Left renal pelvis (tissue), 4 donors: ENCODE results near the gene SMOC1. TPM values are rescaled to one million over a fixed set of nuclear protein-coding genes. Genes with fewer than 3 reads are reported as not detected.
"Not testable (repeated sequence)": the region's sequence is repeated elsewhere in the genome, so short reads cannot be mapped to it uniquely, and the experiment has no call there.

Experiments used
- DNase-seq, 4 donors: peaks; one replicate each; pipeline ENCODE4 v3.0.0-alpha.2; 2013; ENCODE audit warnings: low read depth in 4 of 4, low spot score in 3 of 4
- polyA plus RNA-seq, 4 donors: library from polyadenylated mRNA; unstranded; fragments of 120-200 nt; gene quantifications; one replicate each; pipeline ENCODE4 v1.2.1, GENCODE V29; 2013; ENCODE audit not compliant: insufficient read length in 4 of 4

SMOC1 gene
- polyA plus RNA-seq, 4 donors: 1.6 to 2.4 (median 2.2) TPM

DNA sequence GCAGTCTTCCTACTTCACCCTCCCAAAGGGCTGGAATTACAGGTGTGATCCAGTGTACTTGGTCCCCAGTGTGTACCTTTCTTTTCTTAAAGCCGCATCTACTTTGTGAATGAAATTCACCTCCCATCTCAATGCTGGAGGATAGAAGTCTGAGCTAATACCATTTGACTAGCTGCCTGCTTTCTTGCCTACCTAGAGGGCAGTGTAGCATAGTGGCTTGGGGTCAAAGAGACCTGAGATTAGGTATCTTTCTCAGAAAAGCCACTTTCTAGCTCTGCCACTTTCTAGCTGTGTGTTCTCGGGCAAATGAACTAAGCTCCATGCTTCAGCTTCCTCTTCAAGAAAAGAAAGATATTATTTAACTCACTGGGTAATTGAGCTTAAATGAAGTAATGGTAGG lies 16.9 kb downstream of the SMOC1 start:
- no peak for DNase-seq

DNA sequence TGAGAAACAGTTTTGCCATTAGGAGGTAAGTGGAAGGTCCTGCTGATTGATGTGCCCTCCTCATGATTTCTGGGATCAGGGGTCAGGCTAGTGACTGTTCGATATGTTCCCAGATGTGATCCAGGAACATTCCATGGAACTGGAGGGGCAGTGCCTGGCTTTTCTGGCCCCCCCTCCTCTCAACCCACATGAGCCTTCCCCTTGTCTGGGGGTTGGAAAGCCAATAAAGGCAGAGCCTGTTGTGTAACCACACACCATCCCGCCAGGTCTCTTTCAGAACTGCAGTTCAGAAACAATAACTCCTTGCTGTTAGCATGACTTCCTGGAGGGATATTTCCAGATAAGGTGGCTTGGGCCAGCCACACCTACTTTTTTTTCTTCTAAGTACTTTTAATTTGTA lies 17.8 kb downstream of the SMOC1 start:
- no peak for DNase-seq

- DNase-seq: no peak
Observed at GRCh38 chr14:69900603-69901002, 21.4 kb downstream of the SMOC1 start.

DNA sequence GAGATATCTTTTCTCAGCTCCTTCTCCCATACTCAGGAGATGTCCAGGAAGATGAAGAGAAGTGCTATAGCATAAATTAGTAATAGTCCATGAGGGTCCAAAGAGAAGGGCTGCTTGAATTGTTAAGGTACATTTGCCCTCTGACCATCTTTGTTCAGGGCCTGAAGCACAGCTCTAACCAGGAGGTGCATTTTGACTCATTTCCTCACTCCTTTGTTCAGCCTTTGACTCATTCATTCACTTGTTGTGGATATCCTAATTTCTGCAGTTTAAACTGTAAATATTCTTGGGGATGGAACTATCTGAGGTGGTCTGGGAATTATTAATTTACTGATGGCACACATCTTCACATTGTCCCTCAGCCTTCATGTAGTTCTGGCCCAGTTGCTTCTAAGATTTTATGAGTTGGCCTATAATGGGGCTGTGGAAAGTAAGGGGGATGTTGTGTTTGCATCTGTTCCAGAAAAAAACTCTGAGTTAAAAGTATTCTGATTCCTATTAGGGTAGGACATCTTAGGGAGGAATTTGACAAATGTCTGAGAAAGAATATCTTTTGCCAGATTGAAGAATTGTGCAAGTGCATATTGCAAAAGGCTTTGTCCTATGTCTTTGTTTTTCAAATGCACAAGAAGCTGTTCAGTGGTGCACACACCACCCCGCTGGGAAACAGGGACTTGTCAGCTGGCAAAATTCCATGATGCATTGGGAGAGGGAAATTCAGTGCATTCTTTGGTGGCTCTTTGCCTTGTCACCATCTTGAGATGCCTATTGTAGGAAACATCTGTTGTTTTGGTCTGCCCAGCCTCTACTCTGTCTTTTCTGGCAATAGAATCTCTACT lies 22.1 kb downstream of the SMOC1 start:
- DNase-seq: no peak

GRCh38 chr14:69903046-69903445 lies 23.8 kb downstream of the SMOC1 start:
- not testable (repeated sequence) for DNase-seq

DNA sequence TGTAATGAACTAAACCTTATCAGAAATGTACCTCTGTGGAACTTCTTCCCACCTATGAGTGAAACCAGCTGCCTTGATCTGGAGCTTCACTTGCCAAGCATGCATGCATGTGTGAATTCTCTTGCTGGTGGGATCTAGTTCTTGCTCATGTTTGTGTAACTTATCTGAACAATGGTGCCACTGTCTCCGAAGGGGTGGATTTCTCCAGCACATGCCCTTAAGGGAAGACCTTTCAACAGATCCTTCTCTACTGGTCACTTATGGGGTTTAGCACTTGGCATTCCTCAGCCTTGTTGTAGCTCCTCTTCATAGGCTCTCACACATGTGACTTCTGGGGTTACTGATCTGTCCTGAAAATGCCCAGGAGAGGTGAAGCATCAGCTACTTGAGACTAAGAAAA lies 25.0 kb downstream of the SMOC1 start:
- DNase-seq: no peak

- DNase-seq: no peak
Observed at GRCh38 chr14:69906201-69906600, 27.0 kb downstream of the SMOC1 start.

GRCh38 chr14:69909826-69910550 lies 30.8 kb downstream of the SMOC1 start:
- no peak for DNase-seq

DNA sequence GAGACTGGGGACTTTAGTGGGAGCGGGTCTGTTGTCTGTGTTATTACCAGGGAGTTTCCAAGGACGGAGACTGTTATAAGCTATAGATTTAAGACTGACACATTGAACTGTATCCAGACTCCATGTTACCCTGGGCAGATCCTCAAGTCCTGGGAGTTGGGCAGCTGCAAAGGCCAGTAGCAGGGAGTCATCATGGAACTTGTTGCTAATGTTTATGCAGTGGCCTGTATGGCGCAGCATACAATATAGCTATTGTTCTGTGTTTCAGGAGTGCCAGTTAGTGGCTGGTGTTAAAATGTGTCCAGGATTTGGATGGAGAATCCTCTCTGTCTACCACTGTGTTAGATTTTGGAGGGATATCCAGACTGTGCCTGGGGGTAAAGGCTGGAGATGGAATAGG lies 31.7 kb downstream of the SMOC1 start:
- no peak for DNase-seq

DNA sequence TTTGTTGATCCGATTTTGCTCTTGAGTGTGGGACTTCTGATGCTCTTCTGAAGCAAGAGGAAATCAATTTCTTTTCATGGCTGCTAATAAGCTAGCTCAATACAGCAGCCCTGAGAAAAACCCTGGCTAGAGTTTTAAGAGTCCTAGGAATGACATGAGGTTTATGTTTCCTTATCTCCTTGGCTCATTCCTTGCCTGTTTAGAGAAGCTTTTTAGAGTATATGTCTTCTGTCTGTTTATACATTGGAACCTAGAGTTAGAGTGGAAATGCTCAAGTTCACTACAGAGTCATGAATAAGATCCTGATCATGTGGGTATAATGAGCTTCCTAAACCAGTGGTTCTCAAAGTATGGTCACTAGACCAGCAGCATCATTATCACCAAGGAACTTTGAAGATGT lies 34.5 kb downstream of the SMOC1 start:
- no peak for DNase-seq

DNA sequence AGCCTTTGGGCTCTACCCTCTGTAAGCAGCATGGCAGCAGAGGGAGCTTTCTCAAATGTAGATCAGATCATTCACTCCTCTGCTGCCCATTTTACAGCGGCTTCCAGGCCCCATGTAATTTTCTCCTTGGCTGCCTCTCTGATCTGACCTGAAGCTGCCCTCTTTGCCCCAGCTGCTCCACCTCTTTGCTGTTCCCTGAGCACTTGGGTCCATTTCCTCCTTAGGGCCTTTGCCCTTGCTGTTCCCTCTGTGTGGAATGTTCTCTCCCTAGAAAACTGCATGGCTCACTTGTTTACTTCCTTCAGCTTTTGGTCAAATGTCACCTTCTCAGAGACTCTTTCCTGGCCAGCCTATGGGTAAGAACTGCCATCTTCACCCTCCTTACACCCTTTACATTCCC lies 37.2 kb downstream of the SMOC1 start:
- DNase-seq: no peak

- no peak for DNase-seq
Observed at GRCh38 chr14:69917287-69917686, 38.1 kb downstream of the SMOC1 start.

DNA sequence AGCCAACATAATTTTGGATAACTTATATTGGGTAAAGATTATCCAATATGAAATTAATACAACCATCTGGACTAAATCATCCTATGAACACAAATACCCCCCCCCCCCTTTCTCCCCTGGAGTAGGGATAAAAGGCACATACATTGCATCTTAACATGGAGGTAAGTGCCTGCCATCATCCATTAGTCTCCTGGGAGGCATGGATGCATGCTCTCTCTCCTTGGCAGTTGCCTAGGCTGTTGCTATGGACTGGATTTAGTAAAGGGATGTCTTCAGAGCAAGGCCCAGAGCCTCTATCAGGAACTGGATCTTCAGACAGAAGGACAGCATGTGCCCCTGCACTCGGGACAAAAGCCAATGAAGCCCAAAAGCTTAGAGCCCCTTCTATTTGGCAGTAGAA lies 40.6 kb downstream of the SMOC1 start:
- no peak for DNase-seq

DNA sequence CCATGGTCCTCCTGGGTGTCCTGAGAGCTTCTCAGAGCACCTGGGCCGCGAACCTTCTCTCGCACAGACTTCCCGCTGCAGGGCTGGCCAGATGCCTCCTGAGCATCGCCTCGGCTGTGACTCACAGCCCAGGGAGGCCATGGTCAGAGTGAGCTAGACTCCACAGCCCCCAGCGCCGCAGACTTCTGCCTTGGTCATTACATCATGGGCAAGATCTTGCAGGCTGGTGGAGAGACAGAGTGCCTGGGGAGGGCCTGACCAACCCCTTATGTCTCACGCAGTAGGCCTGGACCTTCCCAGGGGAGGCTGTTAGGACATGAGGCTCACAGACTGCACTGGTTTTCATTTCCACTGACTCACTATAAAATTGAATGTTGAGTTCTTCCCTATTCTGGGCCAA lies 41.8 kb downstream of the SMOC1 start:
- no peak for DNase-seq

DNA sequence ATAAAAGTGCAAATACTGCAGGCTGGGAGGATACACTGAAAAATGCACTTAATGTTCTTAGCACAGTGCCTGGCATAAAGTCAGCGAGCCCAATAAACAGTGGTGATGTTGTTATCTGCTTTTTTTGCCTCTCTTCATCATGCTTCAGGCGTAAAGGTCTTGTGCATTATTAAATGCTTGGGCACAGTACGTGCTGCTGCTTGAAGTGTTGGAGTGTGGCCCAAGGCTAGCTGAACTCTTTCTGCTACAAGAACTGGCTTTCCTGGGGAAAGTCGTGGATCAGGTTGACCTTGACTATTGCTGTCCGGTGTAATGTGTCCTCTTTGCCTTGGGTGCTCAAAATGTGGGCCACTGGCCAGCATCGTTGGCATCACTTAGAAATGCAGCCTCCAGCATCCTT lies 43.0 kb downstream of the SMOC1 start:
- no peak for DNase-seq

DNA sequence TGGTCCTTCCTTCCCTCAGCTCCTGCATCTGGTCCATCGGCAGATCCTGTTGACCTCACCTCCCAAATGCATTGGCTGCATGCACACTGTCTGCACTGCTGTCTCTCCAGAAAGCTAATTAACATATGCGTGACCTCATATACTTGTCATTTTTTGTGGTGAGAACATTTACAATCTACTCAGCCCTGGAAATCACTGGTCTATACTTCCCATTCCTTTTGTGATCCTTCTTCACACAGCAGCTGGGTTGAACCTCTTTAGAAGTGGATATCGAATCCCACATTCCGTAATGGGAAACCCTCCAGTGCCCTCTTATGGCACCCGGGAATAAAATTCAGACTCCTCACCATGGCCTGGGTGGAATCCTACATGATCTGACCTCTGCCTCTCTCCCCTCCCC lies 45.0 kb downstream of the SMOC1 start:
- DNase-seq: no peak

GRCh38 chr14:69928111-69928523 lies 48.9 kb downstream of the SMOC1 start:
- peak in 1 of 4 donors; percentile 9 for DNase-seq

GRCh38 chr14:69930780-69931379 lies 51.7 kb downstream of the SMOC1 start:
- no peak for DNase-seq

DNA sequence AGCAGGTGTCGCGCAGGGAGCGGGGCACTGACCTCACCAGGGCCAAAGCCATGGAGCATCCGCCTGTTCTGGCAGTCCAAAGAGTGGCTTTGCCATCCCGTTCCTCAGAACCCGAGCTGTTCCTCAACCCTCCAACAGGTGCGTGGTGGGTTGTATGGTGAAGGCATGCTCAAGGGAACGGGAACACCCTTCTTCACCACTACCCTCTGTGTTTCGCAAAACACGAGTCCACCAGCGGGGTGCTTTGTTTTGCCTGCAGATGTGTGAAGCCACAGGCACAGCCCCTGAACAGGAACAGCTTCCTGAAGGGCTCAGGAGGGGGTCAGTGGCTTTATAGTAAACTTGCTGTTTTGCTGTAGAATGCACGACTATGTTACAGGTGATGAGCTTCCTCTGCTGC lies 52.7 kb downstream of the SMOC1 start:
- no peak for DNase-seq

DNA sequence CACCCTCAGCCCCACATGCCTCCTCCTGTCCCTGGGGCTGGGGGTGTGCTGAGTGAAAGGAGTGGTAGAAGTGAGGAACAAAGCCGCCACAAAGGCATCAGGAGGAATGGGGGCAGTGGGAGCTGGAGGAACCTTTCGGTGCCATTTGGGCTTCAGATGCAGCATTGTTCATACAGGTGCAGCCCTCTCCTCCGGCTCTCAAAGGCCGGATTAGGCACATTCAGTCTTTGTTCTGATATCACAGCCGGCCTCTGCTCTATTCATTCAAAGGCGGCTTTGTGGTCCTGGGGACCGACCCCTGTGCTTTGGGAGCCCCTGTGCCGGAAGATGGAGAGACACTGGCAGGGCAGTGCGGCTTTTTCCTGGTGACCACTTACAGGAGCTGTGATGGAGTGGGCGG lies 53.2 kb downstream of the SMOC1 start:
- no peak for DNase-seq

- DNase-seq: no peak
Observed at GRCh38 chr14:69933623-69934275, 54.5 kb downstream of the SMOC1 start.
